HepG2 (cell line): ENCODE results near the gene SPRY1. TPM values are rescaled to one million over a fixed set of nuclear protein-coding genes. Genes with fewer than 3 reads are reported as not detected.

Experiments used
- HNF1B ChIP-seq: sonication (generic); formaldehyde crosslinking; IDR thresholded peaks from 2 replicates; pipeline ENCODE4 v1.5.1; 2020; ENCODE audit warnings: mild to moderate bottlenecking, moderate library complexity, missing genetic modification reagents
- KMT2B ChIP-seq: IDR thresholded peaks from 2 replicates; pipeline ENCODE4 v1.6.1; 2016; ENCODE audit warnings: missing genetic modification reagents, missing compliant biosample characterization
- MTF2 ChIP-seq: sonication (generic); formaldehyde crosslinking; IDR thresholded peaks from 2 replicates; pipeline ENCODE4 v1.5.0; 2020; ENCODE audit warnings: missing genetic modification reagents, borderline replicate concordance
- NCOA2 ChIP-seq: sonication (generic); formaldehyde crosslinking; IDR thresholded peaks from 2 replicates; pipeline ENCODE4 v1.8.0; 2022; ENCODE audit warnings: inconsistent platforms
- NFE2 ChIP-seq: sonication (generic); formaldehyde crosslinking; IDR thresholded peaks from 2 replicates; pipeline ENCODE4 v1.4.0; 2020; ENCODE audit warnings: missing genetic modification reagents
- PHF5A ChIP-seq: IDR thresholded peaks from one replicate; pipeline ENCODE4 v1.6.1; 2018; ENCODE audit warnings: low read depth, missing genetic modification reagents; ENCODE audit not compliant: unreplicated experiment
- POGZ ChIP-seq: sonication (generic); formaldehyde crosslinking; IDR thresholded peaks from 2 replicates; pipeline ENCODE4 v1.4.0; 2020; ENCODE audit warnings: mild to moderate bottlenecking, missing genetic modification reagents
- UBTF ChIP-seq: sonication (generic); formaldehyde crosslinking; IDR thresholded peaks from 2 replicates; pipeline ENCODE4 v1.4.0; 2020; ENCODE audit warnings: mild to moderate bottlenecking, missing genetic modification reagents
- ZBTB38 ChIP-seq: sonication (generic); formaldehyde crosslinking; IDR thresholded peaks from 2 replicates; pipeline ENCODE4 v1.5.1; 2020; ENCODE audit warnings: mild to moderate bottlenecking, missing genetic modification reagents
- ZNF503 ChIP-seq: sonication (generic); formaldehyde crosslinking; IDR thresholded peaks from 2 replicates; pipeline ENCODE4 v1.4.0; 2020; ENCODE audit warnings: missing genetic modification reagents
- ZNF530 ChIP-seq: sonication (generic); formaldehyde crosslinking; IDR thresholded peaks from 2 replicates; pipeline ENCODE4 v1.5.0; 2020; ENCODE audit warnings: low read depth, mild to moderate bottlenecking, missing genetic modification reagents
- ZNF678 ChIP-seq: sonication (generic); formaldehyde crosslinking; IDR thresholded peaks from 2 replicates; pipeline ENCODE4 v1.4.0; 2020; ENCODE audit warnings: mild to moderate bottlenecking, missing genetic modification reagents
- polyA plus RNA-seq, 8 experiments: library from polyadenylated mRNA; depleted of rRNA in 3 of 8; stranded (reverse) in 7 of 8; unstranded in 1 of 8; fragments of >200 nt; fragmentation: Illumina TruSeq in 4 of 8; extraction: Trizol in 4 of 8; gene quantifications; 2 replicates each; pipeline versions ENCODE4 v1.2.1 to v1.2.3, GENCODE V29; 2011 to 2016; ENCODE audit warnings: low read depth in 4 of 8, missing spikeins in 1 of 8, mixed read lengths in 1 of 8; ENCODE audit not compliant: insufficient read depth in 1 of 8
- total RNA-seq, 5 experiments: library from RNA; depleted of rRNA; stranded (reverse); fragments of >200 nt; fragmentation: Illumina TruSeq; extraction: Trizol; gene quantifications; 2 replicates each; pipeline ENCODE4 v1.2.3, GENCODE V29; 2016; ENCODE audit warnings: low read depth in 1 of 5
- TF ChIP-seq, protein P1 (sequence below): sonication (generic); formaldehyde crosslinking; IDR thresholded peaks from 2 replicates; pipeline ENCODE4 v1.8.0; 2022; ENCODE audit warnings: mild to moderate bottlenecking, missing genetic modification reagents, borderline replicate concordance
- TF ChIP-seq, protein P2 (sequence below): sonication (generic); formaldehyde crosslinking; IDR thresholded peaks from 2 replicates; pipeline ENCODE4 v1.8.0; 2022; ENCODE audit warnings: mild to moderate bottlenecking, missing genetic modification reagents
- TF ChIP-seq, protein P3 (sequence below): sonication (generic); formaldehyde crosslinking; IDR thresholded peaks from 2 replicates; pipeline ENCODE4 v1.9.0; 2021; ENCODE audit warnings: missing genetic modification reagents, borderline replicate concordance

SPRY1 gene
- total and polyA plus RNA-seq, 2 of the 13 experiments (the other 11 are each of a cell fraction or from before 2014, with no cell fraction given): 24.7 to 33.4 TPM

GRCh38 chr4:123397144-123398065, 810 bp downstream of the SPRY1 start (continued):
- TF ChIP-seq, protein P1, sequence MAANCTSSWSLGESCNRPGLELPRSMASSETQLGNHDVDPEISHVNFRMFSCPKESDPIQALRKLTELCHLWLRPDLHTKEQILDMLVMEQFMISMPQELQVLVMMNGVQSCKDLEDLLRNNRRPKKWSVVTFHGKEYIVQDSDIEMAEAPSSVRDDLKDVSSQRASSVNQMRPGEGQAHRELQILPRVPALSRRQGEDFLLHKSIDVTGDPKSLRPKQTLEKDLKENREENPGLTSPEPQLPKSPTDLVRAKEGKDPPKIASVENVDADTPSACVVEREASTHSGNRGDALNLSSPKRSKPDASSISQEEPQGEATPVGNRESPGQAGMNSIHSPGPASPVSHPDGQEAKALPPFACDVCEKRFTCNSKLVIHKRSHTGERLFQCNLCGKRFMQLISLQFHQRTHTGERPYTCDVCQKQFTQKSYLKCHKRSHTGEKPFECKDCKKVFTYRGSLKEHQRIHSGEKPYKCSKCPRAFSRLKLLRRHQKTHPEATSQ (CRISPR knock-in tag): no peak; the same call in 1 of the 2 replicates
- TF ChIP-seq NCOA2 (CRISPR knock-in tag) (no peak; the same call in 1 of the 2 replicates), POGZ (peak; percentile 51; the same call in 1 of the 2 replicates), ZNF530 (CRISPR knock-in tag) (peak; percentile 74; the same call in 1 of the 2 replicates), NFE2 (CRISPR knock-in tag) (no peak), MTF2 (CRISPR knock-in tag) (no peak), UBTF (peak; percentile 66), ZBTB38 (CRISPR knock-in tag) (0 out of 2 replicates have a peak, but pooled peaks have one; percentile 35), HNF1B (CRISPR knock-in tag) (0 out of 2 replicates have a peak, but pooled peaks have one; percentile 48), ZNF503 (CRISPR knock-in tag) (peak; percentile 36; the same call in 1 of the 2 replicates), PHF5A (CRISPR knock-in tag) (peak; percentile 68), KMT2B (CRISPR knock-in tag) (peak; percentile 60), ZNF678 (CRISPR knock-in tag) (peak; percentile 64; the same call in 1 of the 2 replicates)
- TF ChIP-seq, protein P2, sequence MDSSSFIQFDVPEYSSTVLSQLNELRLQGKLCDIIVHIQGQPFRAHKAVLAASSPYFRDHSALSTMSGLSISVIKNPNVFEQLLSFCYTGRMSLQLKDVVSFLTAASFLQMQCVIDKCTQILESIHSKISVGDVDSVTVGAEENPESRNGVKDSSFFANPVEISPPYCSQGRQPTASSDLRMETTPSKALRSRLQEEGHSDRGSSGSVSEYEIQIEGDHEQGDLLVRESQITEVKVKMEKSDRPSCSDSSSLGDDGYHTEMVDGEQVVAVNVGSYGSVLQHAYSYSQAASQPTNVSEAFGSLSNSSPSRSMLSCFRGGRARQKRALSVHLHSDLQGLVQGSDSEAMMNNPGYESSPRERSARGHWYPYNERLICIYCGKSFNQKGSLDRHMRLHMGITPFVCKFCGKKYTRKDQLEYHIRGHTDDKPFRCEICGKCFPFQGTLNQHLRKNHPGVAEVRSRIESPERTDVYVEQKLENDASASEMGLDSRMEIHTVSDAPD (CRISPR knock-in tag): peak; percentile 64
- TF ChIP-seq, protein P3, sequence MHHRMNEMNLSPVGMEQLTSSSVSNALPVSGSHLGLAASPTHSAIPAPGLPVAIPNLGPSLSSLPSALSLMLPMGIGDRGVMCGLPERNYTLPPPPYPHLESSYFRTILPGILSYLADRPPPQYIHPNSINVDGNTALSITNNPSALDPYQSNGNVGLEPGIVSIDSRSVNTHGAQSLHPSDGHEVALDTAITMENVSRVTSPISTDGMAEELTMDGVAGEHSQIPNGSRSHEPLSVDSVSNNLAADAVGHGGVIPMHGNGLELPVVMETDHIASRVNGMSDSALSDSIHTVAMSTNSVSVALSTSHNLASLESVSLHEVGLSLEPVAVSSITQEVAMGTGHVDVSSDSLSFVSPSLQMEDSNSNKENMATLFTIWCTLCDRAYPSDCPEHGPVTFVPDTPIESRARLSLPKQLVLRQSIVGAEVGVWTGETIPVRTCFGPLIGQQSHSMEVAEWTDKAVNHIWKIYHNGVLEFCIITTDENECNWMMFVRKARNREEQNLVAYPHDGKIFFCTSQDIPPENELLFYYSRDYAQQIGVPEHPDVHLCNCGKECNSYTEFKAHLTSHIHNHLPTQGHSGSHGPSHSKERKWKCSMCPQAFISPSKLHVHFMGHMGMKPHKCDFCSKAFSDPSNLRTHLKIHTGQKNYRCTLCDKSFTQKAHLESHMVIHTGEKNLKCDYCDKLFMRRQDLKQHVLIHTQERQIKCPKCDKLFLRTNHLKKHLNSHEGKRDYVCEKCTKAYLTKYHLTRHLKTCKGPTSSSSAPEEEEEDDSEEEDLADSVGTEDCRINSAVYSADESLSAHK (CRISPR knock-in tag): no peak
